HG02981 (cell line): Measurements from ENCODE around the gene ZNF304.

ENCODE experiments used
- ATAC-seq: cut with Tn5 transposase; IDR thresholded peaks from one replicate; pipeline ENCODE4 v1.9.1; 2021; ENCODE audit warnings: mild to moderate bottlenecking, moderate library complexity; ENCODE audit not compliant: unreplicated experiment

ZNF304 gene

DNA sequence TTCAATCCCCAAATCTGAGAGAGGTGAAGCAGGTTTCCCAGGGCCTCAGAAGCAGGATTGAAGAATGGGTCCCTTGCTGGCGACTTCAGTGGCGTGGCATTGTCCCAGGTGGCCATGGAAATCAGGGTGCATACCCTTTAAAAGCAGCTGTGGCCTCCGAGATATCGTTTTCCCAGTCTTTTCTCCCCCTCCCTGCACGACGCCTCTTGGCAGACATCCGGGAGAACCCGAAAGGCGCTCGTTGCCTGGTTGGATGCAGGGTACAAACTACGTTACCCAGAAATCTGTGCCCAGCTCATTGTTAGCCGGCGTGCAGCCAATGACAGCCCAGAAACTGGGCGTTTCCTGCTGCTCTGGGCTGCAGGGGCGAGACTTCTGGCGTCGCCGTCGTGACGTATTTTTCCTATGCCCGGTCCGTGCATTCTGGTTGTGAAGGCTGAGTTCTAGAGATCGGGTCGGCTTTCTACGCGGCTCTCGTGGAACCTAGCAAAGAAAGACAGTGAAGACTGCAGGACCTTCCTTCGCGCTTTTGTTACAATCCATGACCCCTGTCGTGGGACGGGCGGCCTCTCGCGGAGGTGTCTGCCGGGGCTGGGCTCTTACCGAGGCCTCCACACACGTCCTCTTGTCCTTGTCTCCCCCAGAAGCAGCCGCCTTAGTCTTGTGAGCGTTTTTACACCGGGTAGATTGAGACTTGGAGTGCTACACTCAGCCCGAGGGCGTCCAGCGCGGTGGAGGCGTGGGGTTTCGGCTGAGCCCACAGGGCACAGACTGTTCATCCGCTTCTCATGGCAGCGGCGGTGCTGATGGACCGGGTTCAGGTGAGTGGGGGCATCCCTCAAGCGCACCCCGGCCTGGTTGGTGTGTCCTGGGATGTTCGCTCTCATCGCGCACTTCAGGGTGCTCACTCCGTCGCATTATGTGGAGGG, at the start of gene ZNF304:
Gene ZNF304, plus strand, starts transcription at position 395 of the 929 bp plus-strand sequence. Its CDS starts 394 bp downstream, at position 789.
- ATAC-seq: peak; percentile 98

DNA sequence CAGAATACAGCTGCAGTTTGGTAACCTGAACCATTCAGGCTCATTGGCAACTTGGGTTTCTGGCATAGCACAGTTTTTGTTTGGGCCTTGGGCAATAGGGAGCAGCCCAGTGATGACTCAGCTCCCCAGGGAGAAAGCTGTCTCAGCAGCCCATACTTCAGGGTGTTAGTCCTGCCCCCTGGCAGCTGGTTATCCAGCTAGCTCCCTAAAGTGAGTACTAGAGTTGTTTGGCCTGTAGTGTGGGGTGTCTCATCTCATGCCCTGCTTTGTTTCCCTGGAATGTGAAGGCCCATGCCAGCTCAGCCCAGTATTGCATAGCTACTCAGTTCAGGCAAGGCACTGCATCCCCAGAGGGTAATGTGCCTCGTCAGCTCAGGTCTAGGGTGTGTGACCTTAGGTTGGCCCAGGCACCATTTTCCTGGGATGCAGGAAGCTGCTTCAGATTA, 49.0 kb upstream of the ZNF304 start:
- no peak for ATAC-seq

DNA sequence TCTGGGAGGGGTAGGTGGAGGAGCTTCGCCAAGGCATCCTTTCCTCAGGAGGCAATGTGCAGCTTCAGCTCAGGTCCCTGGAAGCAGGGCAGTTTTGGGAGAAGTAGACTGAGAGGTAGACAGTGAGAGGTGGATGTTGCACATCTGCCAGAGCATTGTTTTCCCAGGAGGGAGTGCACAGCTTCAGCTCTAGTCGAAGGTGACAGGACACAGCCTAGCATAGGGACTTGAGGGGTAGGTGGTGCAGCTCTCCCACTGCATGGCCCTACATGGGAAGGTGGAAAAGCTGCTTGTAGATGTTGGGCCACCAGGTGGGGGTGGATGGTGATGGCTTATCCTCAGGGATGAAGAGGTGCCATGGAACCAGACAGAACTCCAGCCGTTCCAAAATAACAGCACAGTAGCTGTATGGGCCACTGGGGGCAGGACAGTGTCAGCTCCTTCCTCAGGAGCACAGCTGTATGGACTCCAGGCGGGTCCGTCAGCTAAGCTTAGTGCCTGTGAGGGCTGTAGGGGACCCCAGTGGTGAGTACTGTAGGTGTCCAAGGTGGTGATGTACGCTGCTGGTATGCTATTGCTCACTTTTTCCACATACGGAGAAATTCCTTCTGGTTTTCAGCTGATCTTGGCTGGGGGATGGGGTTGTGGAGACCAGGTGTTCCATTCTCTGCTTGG, 48.2 kb upstream of the ZNF304 start:
- no peak for ATAC-seq

DNA sequence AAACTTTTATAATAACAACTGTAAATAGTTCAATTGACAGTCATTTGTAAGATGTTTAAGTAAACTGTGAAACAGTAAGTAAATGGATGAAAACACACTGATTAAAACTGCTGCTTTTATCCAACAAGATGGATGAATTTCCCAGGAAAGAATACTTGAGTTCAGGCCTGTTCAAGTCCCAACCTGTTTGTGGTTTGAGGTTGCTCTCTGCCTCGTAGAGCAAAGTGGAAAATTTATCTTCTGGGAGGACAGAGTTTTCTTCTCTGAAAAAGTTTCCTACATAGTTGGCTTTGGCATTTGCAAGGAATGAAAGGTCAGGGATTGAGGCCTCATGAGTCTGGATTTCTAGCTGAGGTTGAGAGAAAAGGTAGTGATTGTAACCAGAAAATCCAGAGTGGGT, 46.0 kb upstream of the ZNF304 start:
- no peak for ATAC-seq

DNA sequence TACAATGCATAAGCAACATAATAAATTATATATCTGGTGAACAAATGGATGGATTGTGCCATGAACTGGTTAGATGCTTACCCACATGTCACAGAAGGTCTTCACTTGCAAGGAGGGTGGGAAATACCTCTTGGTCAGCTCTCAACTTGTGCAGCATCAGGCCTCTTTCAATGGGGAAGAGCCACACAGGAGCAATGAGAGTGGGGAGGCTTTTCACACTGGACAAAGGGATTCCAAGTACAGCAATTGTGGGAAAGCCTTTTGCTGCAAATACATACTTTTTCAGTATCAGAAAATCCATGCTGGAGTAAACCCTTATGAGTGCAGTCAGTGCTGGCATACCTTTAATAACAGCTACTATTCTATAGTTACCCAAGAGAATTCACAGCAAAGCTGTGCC, 42.6 kb upstream of the ZNF304 start:
- no peak for ATAC-seq

DNA sequence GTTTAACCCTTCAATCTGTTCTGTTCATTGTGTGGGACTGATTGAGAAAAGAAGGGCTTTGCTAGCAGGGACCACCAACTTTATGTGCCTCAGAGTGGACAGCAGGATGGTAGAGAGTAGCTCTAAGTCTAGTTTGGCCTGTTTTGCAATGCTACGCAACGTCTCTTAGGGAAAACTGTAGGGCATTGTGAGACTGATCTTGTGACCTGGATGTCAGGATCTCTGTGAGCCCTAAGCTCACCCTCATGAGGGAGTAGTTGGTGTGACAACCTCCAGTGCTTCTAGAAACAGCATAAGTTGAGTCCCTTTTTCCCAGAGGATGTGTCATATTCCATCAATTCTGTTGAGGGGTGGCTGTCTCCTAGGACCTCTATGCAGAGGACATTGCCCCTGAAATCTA, 40.3 kb upstream of the ZNF304 start:
- no peak for ATAC-seq

DNA sequence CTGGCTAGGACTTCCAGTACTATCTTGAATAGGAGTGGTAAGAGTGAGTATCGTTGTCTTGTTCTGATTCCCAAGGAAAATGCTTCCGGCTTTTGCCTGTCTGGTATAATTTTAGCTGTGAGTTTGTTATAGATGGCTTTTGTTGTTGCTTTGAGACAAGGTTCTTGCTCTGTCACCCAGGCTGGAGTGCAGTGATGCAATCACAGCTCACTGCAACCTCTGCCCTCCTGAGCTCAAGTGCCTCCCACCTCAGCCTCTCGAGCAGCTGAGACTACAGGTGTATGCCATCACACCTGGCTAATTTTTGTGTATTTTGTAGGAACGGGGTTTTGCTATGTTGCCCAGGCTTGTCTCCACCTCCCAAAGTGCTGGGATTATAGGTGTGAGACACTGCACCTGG, 36.9 kb upstream of the ZNF304 start:
- ATAC-seq: no peak

DNA sequence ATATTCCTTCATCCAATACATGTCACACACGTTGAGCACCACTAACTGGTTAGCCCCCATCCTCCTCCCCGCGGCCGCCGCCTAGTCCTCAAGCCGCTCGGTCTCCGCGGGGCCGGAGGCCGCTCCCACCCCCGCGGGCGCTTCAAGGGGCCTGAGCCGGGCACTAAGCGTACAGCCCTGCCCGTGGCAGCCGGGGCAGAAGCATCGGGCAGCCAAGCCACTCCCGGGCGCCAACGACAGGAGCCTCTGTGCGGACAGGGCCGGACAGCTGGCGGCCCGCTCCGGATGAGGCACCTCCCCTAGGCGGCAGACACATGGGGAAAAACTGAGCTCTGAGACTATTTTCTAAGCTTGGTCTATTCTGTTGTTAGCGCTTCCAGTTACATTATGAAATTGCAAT, 33.6 kb upstream of the ZNF304 start:
- ATAC-seq: no peak

DNA sequence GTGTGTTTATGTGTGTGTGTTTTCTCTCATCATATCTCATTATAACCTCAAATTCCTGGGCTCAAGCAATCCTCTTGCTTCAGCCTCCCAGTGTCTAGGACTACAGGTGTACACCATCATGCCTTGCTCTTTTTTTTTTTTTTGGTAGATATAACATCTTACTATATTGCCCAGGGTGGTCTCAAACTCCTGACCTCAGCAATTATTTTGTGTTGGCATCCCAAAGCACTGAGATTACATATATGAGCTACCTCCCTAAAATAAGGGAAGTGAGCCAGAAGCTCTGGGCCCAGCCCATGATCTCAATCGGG, 31.2 kb upstream of the ZNF304 start:
- ATAC-seq: no peak

DNA sequence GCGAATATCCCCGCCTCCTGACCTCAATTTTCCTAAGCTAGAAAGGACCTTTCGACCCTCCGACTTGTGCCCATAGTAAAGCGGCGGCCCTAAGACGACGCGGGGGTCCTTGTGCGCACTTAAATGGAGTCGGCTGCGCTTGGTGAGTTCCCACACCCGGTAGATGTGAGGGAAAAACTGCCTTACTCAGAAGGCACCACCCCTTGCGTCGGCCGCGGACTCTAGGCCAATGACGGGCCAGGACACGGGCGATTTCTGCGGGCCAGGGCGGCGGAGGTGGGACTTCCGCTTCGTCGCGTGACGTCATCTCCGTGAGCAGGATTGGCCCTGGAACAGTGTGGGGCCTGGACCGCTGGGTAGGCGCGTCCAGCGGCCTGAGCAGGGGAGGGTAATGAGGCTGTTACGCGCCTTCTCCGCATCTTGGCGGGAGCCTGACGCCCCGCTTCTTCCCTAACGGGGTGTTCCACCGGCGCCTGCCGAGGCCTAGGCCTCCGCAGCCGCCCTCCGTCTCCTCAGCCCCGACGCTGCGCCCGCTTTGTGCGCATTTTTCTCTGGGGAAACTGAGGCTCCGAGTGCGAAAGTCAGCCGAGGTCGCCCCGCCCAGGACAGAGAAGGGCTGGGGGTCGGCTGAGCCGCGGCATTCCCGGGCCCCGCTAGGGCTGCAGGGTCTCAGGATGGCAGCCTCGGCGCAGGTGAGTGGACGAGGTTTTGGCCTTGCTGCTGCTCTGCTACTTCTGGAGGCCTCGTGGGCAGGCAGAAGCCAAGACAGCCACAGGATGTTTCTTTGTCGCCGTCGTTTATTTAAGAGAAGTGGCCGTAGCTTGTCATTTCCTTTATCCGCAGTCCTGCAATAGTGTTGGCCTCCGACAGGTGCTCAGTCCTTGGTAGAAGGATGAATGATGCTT, 30.6 kb upstream of the ZNF304 start, which contains the start of gene ZNF543:
Gene ZNF543, plus strand, starts transcription at position 293 of the 905 bp plus-strand sequence. Its CDS starts 382 bp downstream, at position 675.
- peak; percentile 93 for ATAC-seq

DNA sequence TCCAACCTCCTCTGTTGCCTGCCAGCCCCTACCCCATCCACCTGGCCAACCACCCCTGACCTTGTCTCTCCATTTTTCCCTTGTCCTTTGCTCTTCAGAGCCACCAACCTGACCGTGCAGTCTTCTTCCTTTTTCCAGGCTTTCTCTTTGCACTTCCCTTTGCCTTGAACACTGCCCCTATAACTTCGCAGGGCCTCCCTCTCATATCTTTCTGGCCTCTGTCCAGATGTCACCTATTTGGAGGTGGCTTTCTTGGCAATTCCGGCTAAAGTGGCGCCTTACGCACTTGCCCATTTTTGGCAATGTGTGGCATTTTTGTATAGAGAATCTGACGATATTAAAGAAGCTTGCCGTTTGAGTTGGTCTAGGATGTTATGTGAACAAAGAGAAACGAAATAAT, 30.0 kb upstream of the ZNF304 start:
- no peak for ATAC-seq

DNA sequence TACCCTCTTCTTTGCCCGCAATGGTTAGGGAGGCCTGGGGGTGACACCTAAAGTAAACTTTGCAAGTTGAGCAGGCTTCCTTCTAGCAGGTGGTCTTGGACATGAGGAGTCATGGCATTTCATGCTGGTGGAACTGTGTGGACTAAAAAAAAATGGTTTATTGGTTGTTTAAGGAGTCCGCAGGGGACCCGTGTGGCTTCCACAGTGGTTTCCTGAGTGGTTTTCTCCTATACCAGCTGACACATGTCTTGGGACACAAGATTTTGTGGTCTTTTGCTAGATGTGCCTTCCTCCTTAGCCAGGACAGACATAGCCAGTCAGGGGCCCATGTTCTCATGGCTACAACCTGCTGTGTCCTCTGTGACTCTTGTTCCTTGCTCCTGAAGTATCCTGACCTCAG, 29.3 kb upstream of the ZNF304 start:
- ATAC-seq: no peak

DNA sequence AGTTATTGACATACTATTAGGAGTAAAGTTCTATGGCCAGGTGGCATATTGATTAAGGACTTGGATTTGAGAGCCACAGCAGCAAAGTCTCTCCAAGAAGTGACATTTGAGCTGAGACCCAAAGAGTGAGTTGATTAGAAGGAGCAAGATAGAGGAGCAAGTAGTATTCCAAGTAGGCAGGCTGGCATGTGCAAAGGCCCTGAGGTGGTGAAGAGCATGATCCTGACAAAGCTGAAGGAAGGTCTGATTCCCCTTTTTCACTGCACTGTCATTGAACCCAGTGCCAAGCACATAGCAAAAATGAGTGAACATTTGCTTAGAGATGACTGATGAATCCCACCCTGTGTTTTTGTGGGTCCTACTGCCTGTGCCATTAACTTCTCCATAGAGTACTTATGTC, 26.1 kb upstream of the ZNF304 start:
- no peak for ATAC-seq

DNA sequence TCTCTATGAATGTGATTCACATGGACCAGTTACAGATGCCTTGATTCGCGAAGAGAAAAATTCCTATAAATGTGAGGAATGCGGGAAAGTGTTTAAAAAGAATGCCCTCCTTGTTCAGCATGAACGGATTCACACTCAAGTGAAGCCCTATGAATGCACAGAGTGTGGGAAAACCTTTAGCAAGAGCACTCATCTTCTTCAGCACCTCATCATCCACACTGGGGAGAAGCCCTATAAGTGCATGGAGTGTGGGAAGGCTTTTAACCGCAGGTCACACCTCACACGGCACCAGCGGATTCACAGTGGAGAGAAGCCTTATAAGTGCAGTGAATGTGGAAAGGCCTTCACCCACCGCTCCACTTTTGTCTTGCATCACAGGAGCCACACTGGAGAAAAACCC, 23.1 kb upstream of the ZNF304 start:
- no peak for ATAC-seq

DNA sequence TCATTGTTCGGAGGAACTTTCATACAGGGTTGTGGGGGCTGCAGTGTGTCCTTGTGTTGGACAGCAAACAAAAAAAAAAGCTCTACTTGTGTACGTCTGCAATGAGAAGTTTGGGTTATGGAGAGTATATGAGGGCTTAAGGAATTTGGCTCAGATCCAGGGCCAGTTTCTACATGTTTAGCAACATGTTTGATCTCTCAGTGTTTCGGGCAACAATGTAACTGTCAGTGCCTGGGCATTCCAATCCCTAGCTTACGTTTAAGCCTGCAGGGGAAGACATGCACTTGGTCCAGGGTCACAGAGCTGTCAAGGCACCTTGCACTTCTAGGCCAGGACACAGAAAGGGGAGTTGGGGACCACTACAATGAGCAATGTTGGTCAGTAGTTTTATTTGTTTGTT, 16.9 kb upstream of the ZNF304 start:
- ATAC-seq: no peak

DNA sequence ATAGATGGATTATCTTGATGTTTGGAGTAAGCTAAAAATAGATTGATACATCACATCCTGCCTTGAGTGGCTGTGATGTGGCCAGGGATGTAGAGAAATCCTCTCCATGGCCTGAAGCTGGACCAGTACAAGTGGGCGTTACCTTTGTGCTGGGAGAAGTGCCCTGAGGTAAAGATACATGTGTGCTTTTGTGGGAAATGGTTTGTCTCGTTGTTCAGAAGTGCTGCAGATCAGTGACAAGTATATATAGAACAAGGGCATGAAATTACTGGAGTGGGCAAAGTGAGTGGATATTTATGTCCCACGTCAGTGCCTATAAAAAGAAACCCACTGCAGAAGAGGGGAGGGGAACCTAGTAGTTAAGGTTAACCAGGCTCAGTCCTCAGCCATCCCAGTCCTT, 12.2 kb upstream of the ZNF304 start:
- ATAC-seq: no peak

DNA sequence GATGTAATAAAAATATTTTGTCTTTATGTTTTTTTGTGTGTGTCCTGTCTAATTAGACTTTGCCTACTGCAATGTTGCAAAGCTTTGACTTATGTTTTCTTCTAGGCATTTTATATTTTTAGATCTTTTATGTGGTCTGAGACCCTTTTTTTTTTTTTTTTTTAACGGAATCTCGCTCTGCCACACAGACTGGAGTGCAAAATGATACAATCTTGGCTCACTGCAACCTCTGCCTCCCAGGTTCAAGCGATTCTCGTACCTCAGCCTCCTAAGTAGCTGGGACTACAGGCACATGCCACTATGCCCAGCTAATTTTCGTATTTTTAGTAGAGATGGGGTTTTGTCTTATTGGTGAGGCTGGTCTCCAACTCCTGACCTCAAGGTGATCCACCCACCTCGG, 8.5 kb upstream of the ZNF304 start:
- no peak for ATAC-seq

DNA sequence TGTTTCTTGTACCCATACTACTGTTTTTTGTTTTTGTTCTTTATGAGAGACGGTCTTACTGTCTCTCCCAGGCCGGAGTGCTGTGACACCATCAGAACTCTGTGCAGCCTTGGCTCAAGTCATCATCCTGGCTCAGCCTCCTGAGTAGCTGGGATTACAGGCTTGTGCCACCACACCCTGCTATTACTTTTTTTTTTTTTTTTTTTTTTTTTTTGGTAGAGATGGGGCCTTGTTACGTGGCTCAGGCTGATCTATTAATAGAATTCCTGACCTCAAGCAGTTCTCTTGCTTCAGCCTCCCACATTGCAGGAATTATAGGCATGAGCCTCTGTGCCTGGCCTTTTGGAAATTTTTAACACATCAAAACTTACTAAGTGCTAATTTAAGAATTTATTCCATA, 2.9 kb upstream of the ZNF304 start:
- no peak for ATAC-seq

DNA sequence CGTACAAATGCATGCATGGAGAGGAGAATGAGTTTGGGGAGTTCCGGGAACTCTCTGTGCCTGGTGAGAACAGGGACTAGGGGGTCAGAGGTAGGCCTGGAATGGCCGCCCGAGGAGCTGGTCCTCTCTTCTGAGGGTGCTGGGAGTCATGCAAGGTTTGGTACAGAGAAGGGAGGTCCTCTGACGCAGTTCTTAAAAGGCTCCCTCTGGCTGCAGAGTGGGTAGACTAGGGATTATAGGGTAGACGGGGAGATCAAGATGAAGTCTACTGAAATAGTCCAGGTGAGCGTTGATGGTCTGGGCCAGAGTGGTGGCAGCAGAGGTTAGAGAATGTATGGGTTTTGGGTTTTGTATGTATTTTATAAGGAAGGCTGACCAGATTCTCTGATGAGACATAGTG, 796 bp downstream of the ZNF304 start:
- ATAC-seq: peak; percentile 14

DNA sequence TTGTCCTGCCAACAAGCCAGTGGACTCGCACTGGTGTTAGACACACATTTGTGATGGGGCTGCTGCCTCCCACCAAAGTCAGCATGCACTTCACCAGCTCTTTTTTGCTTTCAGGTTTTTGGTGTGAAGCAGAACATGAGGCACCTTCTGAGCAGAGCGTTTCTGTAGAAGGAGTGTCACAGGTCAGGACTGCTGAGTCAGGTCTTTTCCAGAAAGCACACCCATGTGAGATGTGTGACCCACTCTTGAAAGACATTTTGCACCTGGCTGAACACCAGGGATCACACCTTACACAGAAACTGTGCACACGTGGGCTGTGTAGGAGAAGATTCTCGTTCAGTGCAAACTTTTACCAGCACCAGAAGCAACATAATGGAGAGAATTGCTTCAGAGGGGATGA, 4.8 kb downstream of the ZNF304 start:
- ATAC-seq: no peak

DNA sequence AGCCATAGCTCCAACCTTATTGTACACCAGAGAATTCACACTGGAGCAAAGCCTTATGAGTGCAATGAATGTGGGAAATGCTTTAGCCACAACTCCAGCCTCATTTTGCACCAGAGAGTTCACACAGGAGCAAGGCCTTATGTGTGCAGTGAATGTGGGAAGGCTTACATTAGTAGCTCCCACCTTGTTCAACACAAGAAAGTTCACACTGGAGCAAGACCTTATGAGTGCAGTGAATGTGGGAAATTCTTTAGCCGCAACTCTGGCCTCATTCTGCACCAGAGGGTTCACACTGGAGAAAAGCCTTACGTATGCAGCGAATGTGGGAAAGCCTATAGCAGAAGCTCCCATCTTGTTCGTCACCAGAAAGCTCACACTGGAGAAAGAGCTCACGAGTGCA, 6.3 kb downstream of the ZNF304 start:
- no peak for ATAC-seq
